GM19023 (cell line): ENCODE results near the gene COLEC11.

Experiments
- ATAC-seq: cut with Tn5 transposase; IDR thresholded peaks from one replicate; pipeline ENCODE4 v1.9.1; 2021; ENCODE audit warnings: mild to moderate bottlenecking, moderate library complexity; ENCODE audit not compliant: unreplicated experiment

Gene COLEC11

DNA sequence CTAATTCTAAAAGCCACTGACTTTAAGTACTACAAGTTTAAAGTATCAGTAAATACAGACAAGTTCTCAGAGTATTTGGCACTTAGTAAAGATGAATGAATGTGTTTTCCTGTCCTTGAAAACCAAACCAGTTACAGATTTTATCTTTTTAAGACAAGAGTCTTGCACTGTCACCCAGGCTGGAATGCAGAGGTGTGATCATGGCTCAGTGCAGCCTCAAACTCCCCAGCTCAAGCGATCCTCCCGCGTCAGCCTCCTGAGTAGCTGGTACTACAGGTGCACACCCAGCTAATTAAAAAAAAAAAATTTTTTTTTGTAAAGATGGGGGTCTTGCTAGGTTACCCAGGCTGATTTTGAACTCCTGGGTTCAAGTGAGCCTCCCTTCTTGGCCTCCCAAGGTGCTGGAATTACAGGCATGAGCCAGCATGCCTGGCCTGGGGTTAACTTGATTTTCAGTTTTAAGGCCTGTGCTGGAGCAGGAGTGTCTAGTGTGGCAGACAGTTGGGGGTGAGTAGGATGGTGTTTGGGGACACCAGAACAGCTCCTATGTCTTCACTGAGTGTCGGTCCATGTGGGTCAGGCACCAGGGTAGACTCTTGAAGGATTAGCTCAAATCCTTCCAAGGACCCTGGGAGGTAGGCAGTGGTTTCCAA is 10.2 kb upstream of the COLEC11 start:
- ATAC-seq: no peak

DNA sequence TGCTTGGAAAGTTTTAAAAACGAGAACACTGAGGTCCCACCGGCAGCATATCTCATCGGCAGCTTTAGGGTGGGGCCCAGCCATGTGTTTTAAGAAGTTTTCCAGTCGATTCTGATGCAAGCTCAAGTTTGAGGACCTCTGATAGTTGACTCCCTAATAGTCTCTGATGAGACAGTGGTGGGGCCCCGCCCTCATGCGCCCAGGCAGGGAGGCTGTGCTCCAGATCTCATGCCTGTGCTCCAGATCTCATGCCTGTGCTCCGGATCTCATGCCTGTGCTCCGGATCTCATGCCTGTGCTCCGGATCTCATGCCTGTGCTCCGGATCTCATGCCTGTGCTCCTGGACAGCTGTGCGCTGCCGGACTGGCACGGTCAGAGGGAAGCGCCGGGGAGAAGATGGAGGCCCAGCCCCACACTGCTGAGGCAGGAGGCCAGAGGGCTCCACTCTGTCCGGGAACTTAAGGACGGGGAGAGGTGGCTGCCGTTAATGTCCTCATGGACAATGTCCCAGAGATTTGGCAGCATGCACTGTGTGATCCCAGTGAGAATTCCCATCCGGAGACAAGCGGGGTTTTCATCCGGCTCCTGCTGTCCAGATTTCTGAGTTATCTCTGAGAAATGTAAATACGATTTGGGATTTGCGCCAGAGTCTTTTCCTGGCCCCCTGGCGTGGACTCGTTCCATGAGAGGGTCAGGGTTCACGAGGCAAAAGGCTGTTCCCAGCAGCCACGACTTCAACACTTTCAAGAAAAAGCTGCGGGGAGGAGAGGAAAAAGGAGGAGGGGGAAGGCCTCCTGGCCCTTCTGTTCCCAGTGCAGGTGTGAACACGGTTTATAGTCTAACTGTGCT is 9.4 kb upstream of the COLEC11 start:
- ATAC-seq: no peak

DNA sequence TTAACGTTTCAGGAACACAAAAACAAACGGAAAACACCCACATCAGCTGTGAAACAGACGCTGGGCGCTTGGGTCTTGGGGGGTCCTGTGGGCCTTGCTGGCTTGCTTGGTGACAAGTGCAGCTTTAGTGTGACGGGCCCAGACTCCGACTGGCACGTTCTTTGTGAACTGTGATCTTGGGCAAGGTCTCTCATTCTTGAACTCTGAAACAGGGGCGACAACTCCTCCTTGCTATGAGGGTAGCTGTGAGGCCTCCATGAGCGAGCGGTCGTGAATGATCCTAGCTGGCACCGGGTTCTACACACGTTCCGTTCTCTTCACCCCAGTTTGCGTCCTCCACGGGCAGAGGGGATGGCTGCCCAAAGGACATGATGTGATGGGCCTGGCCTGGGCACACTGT is 8.7 kb upstream of the COLEC11 start:
- no peak for ATAC-seq

DNA sequence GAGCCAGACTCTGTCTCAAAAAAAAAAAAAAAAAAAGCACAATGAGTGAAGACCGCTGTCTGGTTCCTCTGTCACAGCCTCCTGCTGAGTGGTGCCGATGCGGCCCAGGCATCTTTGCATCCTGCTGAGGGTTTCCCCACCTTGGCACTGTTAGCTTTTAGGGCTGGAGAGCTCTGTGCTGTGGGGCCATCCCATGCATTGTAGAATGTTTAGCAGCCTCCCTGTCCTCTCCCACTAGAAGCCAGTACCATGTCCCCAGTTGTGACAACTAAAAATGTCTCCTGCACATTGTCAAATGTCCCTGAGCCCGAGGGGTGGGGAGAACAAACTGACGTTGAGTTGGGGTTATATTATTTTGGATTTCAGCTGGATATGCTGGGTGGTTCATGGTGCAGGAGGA is 7.9 kb upstream of the COLEC11 start:
- no peak for ATAC-seq

DNA sequence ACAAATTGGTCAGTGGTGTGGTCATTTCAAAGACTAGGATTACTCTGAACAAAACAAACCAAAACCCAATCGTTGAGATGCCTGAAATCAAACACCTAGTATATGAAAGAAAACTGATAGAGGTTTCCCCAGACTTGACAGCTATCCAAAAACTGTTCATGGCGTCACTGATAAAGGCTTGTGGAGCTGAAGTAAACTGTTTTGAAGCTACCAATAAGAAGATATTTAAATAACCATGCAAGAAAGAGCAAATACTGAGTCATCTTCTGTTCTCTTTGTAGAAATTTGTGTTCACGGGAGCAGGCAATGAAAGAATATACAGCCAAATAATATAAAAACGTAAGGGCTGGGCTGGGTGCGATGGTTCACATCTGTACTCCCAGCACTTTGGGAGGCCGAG is 7.5 kb upstream of the COLEC11 start:
- no peak for ATAC-seq

DNA sequence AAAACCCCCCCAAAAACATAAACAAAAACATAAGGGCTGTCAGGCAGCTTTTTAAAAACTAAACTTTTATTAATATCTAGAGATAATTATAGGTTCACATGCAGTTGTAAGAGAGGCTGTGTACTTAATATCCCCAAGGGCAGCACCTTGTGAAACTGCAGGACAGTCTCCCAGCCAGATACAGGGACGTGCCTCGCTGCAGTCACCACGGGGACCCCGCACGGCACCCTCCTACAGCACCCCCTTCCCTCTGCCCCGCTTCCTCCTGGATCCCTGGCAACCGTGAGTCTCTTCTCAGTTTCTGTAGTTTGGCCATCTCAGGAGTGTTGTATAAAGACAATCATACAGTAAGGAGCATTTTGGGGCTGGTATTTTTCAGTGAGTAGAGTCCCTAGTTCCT is 6.8 kb upstream of the COLEC11 start:
- no peak for ATAC-seq

DNA sequence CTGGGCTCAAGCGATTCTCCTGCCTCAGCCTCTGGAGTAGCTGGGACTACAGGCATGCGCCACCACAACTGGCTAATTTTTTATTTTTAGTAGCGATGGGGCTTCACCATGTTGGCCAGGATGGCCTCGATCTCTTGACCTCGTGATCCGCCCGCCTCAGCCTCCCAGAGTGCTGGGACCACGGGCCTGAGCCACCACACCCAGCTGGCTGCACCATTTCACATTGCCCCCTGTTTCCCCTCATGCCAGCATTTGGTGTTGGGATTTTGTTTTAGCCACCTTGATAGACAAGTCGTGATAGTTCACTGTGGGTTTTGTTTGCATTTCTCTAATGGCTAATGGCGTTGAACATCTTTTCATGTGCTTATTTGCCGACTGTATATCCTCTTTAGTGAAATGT is 5.8 kb upstream of the COLEC11 start:
- ATAC-seq: no peak

DNA sequence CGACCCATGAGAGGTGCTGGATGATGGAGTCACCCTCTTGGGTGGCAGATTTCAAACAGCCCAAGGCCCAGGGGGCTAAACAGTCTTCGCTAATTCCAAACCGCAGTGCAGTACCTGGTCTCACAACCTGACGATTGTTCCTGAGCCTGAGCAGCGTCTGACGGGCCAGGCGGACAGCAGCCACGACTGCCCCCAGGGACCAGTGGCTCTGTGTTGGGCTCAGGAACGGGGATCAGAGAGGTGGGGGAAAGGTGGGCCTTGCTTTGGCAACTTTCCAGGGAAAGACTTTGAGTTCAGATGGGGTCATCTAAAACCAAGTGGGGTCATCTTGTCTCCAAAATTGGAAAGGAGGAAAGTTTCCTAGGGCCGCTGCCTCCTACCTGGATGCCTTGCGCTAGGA is 492 bp downstream of the COLEC11 start:
- no peak for ATAC-seq

DNA sequence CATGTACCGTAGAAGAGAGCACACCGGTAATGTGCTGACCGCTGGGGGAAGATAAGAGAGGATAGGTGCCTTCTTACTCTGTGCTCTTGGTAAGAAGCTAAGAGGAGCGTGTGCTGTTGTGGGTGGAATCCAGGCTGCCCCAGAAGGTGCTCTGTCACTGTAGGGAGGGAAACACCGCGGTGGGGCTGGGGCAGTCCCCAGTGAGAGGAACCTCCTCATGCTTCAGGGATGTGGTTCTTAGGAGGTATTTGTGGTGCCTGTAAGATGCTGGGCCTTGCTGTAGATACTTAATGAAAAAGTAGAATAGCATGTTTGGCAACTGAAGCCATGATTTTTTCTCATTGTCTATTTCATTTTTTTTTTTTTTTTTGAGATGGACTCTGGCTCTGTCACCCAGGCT is 1.1 kb downstream of the COLEC11 start:
- ATAC-seq: peak; percentile 86

DNA sequence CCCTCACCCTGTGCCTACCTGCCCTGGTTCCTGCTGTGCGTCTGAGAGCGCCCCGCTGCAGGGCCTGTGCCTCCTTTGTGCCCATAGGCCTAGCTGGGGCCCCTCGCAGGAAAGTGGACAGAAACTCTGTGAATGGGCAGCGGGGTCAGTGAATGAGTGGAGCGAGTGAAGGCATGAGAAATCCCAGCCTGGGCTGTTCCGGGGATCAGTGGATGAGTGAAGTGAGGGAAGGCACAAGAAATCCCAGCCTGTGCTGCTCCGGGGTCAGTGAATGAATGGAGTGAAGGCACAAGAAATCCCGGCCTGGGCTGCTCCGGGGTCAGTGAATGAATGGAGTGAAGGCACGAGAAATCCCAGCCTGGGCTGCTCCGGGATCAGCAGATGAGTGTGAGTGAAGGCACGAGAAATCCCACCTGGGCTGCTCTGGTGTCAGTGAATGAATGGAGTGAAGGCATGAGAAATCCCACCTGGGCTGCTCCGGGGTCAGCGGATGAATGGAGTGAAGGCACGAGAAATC is 2.0 kb downstream of the COLEC11 start:
- no peak for ATAC-seq

DNA sequence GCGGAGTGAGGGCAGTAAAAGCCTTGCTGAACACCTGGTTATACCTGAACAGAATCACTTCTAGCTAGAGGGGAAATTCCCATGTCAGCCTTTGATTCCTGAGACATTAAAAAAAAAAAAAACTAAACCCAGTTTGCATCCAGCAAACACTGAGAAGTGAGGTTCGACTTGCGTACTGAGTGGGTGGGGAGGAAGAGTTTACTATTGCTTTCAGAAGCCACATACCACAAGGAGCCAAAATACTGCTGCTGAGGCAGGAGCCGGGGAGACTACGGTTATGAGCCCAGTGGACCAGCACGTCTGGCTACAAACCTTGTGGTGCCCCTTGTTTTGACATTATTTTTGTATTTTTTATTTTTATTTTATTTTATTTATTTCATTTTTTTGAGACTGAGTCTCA is 2.7 kb downstream of the COLEC11 start:
- peak; percentile 58 for ATAC-seq

DNA sequence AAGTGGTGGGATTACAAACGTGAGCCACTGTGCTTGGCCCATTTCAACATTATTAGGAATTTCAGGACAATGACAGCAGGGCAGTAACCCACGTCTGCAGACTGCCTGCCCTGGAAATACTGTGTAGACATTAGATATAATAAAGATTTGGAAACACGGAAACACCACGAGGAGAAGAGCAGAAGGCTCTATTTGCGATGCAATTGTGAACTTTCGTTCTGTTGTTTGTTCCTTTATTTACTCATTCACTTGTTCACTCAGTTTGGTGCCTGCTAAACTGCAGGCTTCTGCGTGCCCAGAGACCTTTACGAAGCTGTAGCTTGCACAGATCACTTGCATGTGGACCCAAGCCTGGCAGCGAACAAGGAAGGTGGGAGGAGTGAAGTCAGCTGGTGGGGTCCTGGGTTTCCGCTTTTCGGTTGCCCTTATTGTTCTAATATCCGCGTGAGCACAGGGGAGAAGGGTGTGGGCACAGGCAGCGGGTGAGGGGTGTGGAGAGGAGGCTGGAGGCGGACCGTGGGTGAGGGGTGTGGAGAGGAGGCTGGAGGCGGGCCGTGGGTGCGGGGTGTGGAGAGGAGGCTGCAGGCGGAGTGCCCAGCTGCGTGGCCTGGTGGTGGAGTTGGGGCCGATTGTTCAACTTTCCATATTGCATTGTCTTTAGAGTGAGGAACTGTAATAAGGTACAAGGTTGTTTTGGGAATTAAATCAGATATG is 3.4 kb downstream of the COLEC11 start:
- no peak for ATAC-seq

DNA sequence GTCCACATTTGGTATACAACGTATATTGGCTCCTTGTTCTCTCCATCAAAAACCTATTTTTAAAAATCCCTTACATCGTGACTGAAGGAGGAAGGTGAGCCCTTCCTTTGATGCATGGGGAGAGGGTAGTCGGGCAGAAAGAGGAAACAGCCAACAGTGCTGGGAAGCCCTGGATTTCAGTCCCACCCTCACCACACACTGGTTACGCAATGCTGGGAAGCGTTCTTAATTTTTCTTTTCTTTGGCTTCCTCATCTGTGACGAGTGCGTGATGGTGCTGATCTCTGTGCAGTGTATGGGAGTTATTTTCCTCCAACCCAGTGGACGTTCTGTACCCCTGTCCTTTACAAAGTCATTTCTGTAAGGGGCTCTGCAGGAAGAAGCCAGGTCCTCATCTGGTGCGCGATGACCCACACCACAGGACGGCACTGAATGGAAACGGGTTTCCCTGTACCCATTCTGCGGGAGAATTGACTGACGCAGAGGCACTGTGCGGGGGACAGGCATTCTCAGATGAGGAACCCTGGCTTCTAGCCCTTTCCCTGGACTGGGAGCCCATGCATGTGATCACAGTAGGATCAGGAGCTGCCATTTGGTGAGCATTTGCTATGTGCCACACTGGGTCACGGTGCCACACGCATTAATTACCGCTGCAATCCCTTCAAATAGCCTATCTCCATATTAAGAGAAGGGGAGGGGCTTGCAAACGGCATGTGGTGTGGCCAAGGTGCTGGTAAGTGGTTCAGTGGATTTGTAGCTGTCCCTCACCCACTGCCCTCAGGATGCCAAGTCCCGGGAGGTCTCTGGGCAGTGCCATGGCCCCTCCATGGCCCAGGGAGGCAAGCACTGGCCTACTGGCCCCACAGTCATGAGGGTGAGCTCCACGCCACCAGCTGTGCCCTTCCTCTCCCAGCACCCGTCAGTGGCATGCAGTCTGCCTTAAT is 4.3 kb downstream of the COLEC11 start:
- ATAC-seq: no peak

DNA sequence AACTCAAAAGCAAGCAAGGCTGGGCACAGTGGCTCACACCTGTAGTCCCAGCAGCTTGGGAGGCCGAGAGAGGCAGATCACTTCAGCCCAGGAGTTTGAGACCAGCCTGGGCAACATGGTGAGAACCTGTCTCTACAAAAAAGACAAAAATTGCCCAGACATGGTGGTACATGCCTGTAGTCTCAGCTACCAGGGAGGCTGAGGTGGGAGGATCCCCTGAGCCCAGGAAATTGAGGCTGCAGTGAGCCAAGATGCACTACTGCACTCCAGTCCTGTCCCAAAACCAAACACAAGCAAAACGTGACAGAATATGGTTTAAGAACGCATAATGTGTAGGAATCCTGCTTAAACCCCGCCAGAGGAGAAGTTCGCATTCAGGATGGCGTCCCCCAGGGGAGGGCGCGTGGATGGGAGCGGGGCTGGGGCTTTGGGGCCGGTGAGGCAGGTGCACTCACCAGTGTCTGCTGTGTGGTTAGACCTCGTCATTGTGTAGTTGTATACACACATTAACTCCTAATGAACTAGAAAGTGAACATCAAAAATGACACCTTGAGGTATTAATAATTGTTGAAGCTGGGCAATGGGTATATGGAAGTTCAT is 5.4 kb downstream of the COLEC11 start:
- ATAC-seq: no peak

DNA sequence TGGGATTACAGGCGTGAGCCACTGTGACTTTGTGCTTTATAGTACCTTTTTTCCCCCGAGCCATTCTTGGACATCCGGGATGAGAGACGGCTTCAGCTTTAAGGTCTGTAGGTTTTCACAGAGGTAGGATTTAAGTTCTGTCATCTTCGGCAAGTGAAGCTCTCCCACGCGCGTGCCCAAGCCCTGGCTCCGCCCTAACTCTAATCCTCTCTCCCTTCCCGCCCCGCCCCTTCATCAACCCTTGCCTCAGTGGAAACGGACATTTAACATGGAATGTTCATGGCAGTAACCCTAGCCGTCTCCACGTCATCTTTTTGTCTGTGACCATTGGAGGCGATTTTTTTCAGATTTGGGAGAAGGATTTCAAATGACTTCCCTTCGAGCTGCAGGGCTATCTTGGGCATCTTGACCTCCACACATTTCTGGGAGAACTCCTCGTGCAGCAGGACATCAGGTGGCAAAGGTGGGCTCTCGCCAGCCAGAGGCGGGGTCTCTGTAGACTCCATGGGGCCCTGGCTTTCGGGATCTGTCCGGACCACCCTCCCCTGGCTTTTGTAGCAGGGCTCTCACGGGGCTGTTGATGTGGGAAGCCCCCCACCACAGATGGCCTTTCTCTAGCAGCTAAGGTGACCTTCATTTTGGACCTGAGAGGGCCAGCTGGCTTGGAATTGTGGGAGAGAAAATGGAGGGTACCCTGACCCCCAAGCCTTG is 6.8 kb downstream of the COLEC11 start:
- no peak for ATAC-seq

DNA sequence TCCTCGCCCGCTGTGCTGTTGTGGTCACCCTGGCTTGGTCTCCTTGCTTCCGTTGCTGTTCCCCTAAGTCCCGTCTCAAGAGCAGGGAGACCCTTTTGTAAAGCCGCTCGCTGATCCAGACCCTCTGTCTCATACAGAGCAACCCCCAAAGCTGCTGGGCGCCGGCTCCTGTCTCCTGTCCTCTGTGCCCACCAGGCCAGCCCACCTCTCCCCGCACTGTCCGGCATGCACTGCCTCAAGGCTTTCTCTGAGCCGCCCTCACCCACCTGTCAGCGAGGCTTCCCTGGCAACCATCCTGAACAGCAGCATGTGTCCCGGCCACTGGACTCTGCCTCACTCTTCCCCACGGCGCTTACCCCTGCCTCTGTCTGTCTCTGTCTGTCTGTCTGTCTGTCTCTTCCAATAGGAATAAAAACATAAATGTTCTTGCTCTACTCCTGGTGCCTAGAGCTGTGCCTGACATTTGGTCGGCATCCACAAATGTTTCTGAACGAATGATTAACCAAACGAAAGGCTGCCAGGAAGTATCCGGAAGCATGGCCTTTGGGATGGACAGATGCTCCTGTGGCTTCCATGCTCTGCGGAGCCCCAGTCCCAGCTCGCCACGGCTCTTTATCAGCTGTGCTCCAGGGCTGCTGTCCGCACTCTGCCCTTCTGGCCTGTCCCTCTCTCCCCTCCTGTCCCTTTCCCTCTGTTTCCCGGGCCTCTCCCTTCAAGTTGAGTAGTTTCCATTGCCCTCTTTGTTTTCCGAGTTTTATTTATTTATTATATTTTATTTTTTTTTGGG is 7.8 kb downstream of the COLEC11 start:
- no peak for ATAC-seq

DNA sequence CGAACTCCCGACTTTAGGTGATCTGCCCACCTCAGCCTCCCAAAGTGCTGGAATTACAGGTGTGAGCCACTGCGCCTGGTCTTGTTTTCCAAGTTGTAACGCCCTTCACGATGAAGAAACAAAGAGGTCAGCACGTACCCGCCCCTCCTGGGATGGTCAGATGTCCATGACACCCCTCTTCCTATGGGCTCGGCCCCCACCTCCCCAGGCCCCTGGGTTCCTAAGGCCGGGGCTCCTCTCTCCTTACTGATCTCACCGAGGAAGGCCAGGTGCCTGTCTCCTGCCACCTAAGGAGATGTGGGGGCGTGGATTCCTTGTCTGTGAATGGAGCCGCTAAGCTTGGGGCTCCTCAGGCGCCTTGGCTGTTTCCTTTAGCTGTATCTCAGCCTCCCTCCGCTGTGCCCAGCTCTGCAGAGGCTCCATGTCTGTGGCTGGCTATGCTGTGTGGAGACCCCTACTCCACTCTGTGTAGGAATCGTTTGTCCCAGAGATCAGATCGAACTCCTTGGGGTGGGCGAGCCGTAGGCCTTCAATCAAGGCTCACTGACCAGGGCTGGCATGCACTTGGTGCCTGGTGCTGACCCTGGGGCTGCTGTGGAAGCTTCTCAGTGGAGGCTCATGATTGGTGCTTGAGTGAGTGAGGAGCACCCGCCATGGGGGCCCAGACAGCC is 8.8 kb downstream of the COLEC11 start:
- no peak for ATAC-seq

DNA sequence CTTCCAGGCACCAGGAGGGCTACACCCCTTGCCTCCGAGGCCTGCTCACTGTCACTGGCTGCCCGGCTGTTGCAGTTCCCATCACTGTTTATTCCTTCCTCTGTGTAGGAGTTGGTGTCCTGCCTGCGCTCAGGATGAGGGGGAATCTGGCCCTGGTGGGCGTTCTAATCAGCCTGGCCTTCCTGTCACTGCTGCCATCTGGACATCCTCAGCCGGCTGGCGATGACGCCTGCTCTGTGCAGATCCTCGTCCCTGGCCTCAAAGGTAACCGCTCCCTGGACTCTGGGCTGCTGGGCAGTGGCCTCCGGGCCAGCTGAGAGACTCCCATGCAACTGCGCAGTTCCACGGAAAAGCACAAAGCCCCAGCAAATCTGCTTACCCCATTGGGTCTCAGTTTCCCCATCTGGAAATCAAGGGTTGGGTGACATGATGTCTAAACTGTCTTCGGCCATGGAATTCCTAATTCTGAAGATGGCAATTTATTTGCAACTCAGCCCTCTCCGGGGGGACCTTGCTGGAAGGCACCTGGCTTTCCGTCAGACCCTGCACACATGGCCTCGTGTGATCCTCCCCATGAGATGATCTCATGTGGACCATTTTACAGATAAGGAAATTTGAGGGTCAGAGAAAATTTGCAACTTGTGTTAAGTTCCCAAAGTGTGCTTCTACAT is 9.4 kb downstream of the COLEC11 start:
- ATAC-seq: no peak
